Fibroblast of villous mesenchyme (primary cell): ENCODE measurements around the gene HAUS3. TPM values are rescaled to one million over a fixed set of nuclear protein-coding genes. Genes with fewer than 3 reads are reported as not detected.

ENCODE experiments used
- DNase-seq: peaks from one replicate; pipeline ENCODE4 v3.0.0-alpha.2; 2010; ENCODE audit warnings: low read depth
- H3K4me3 ChIP-seq: 2 replicates; pipeline ENCODE4 v1.5.1; 2011; ENCODE audit warnings: low read depth, mild to moderate bottlenecking, low read length
- CTCF ChIP-seq: IDR thresholded peaks from 2 replicates; pipeline ENCODE4 v1.5.1; 2012; ENCODE audit warnings: low read depth, mild to moderate bottlenecking, low read length; ENCODE audit not compliant: insufficient read depth
- total RNA-seq: library from RNA; depleted of rRNA; stranded (reverse); fragments of >200 nt; gene quantifications from 2 replicates; pipeline ENCODE4 v1.2.3, GENCODE V29; 2012

Gene HAUS3
- total RNA-seq, 1 donor, result 9.1 TPM

- no peak for TF ChIP-seq CTCF
- DNase-seq, result no peak
- no peak overlapping the region for H3K4me3 ChIP-seq
Measured at GRCh38 chr4:2266821-2267220, 24.9 kb upstream of the HAUS3 start.

DNA sequence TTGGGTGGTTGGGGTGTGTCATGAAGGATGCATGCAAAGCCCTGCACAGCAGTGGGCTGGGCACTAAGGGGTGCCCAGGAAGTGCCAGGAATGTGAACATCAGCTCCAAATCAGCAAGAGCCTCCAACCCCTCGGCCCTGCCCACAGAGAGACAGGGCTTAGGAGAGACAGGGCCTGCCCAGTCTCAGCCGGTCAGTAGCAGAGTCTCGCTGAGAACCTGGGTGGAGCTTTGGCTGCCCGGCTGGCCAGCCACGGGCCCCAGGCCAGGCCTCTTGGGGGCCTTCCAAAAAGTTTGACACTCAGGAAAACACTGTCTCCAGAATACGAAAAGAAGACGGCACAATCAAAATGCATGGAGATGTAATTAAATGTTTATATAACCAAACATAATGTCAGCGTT is 24.3 kb upstream of the HAUS3 start:
- peak; percentile 59 for DNase-seq
- TF ChIP-seq CTCF, result no peak
- no peak overlapping the region for H3K4me3 ChIP-seq

GRCh38 chr4:2265113-2266110 is 23.5 kb upstream of the HAUS3 start:
- no peak overlapping the region for H3K4me3 ChIP-seq
- no peak for TF ChIP-seq CTCF
- no peak for DNase-seq

- no peak overlapping the region for H3K4me3 ChIP-seq
- TF ChIP-seq CTCF, result no peak
- no peak for DNase-seq
Measured at GRCh38 chr4:2264481-2265041, 22.6 kb upstream of the HAUS3 start.

DNA sequence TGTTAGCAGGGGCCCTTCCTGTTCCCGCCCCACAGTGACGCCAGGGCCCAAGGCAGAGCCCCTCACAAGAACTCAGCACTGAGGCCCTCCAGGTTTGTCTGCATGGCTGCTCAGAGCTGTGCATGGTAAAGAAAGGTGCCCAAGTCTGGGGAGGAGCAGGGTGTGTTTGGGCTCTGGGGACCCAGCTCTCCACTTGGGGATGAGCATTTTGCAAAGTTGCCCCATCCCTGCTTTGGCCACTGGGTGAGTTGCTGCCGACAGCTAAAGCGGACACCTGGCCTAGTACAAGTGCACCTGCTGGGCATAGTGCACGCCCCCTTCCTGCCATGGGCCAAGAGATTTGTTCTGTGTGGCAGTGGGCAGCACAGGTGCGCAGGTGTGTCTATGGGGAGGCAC is 22.0 kb upstream of the HAUS3 start:
- DNase-seq, result no peak
- no peak for TF ChIP-seq CTCF
- no peak overlapping the region for H3K4me3 ChIP-seq

DNA sequence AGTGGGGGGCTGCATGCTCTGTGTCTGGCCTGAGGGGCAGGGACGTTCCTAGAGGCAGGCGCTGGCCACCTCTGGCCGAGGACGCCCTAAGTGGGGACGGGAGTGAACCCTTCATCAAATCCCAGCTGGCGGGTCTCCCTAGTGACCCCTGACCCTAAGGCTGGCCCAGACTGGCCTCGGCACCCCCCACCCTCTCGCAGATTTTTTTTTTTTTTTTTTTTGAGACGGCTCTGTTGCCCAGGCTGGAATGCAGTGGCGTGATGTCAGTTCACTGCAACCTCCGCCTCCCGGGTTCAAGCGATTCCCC is 21.0 kb upstream of the HAUS3 start:
- no peak for DNase-seq
- TF ChIP-seq CTCF, result no peak
- H3K4me3 ChIP-seq, result peak overlapping the region; percentile 63
